Measurements from ENCODE around the gene TELO2.

TELO2 gene

GRCh38 chr16:1492082-1492922, 858 bp upstream of the TELO2 start:
- peak overlapping the region; percentile 84 for H3K27ac ChIP-seq
- TF ChIP-seq ZFX (IDR thresholded peaks at IDR 0.05; ENCODE audit: borderline replicate concordance) (no peak), CTCF (IDR thresholded peaks at IDR 0.05) (no peak)

- H3K27ac ChIP-seq = peak overlapping the region; percentile 84
- no peak for TF ChIP-seq CTCF (IDR thresholded peaks at IDR 0.05)
- no peak for TF ChIP-seq ZFX (IDR thresholded peaks at IDR 0.05; ENCODE audit: borderline replicate concordance)
These were observed 560 bp downstream of the TELO2 start for GRCh38 chr16:1493746-1494094.

GRCh38 chr16:1494129-1494640, 1.0 kb downstream of the TELO2 start:
- TF ChIP-seq CTCF (IDR thresholded peaks at IDR 0.05) (peak; percentile 29; the same call in 1 of the 2 replicates), ZFX (IDR thresholded peaks at IDR 0.05; ENCODE audit: borderline replicate concordance) (no peak)
- H3K27ac ChIP-seq = peak overlapping the region; percentile 84

- H3K27ac ChIP-seq = no peak overlapping the region
These were observed 1.6 kb downstream of the TELO2 start for GRCh38 chr16:1494711-1495110.

GRCh38 chr16:1495211-1495888, 2.2 kb downstream of the TELO2 start:
- TF ChIP-seq CTCF (IDR thresholded peaks at IDR 0.05) (no peak), ZFX (IDR thresholded peaks at IDR 0.05; ENCODE audit: borderline replicate concordance) (no peak)
- H3K27ac ChIP-seq = no peak overlapping the region

More at GRCh38 chr16:1494711-1495110, 1.6 kb downstream of the TELO2 start:
- TF ChIP-seq CTCF (IDR thresholded peaks at IDR 0.05) (no peak; the same call in 1 of the 2 replicates), ZFX (IDR thresholded peaks at IDR 0.05; ENCODE audit: borderline replicate concordance) (no peak)

GRCh38 chr16:1495889-1496262, 2.7 kb downstream of the TELO2 start:
- H3K27ac ChIP-seq = no peak overlapping the region
- no peak for TF ChIP-seq CTCF (IDR thresholded peaks at IDR 0.05)
- no peak for TF ChIP-seq ZFX (IDR thresholded peaks at IDR 0.05; ENCODE audit: borderline replicate concordance)

GRCh38 chr16:1496464-1496863, 3.3 kb downstream of the TELO2 start:
- TF ChIP-seq ZFX (IDR thresholded peaks at IDR 0.05; ENCODE audit: borderline replicate concordance) (no peak), CTCF (IDR thresholded peaks at IDR 0.05) (no peak)

More at GRCh38 chr16:1496464-1496863, 3.3 kb downstream of the TELO2 start:
- no peak overlapping the region for H3K27ac ChIP-seq
